IMR-90 (cell line): ENCODE results near the gene PLXNA4. TPM values are rescaled to one million over a fixed set of nuclear protein-coding genes. Genes with fewer than 3 reads are reported as not detected.

Source experiments
- ATAC-seq: fragments of 200-7000 bp; cut with Tn5 transposase; 2 replicates; pipeline ENCODE4 v1.9.1; 2020; ENCODE audit warnings: low read depth, mild to moderate bottlenecking, moderate library complexity
- BruUV-seq: library from RNA; stranded (reverse); fragments of 400-500 nt; replicated peaks from 2 replicates; lab custom pipeline; 2021; lab: Mats Ljungman, UMichigan
- CTCF ChIA-PET: fragments of 300-600 bp; formaldehyde crosslinking; extraction: SDS; loops from one replicate; lab custom pipeline; 2021; ENCODE audit warnings: antibody characterized with exemption; lab: Yijun Ruan, JAX
- POLR2A ChIA-PET: fragments of 300-600 bp; sonication (Branson Sonifier 250); formaldehyde crosslinking; loops from one replicate; lab custom pipeline; 2022; ENCODE audit warnings: antibody characterized with exemption; ENCODE audit not compliant: unreplicated experiment; lab: Charles Lee
- DNase-seq: peaks from one replicate; pipeline ENCODE4 v3.0.0; 2013
- H2AFZ ChIP-seq: replicated peaks from 2 replicates; pipeline ENCODE3; 2013; ENCODE audit warnings: low read length, mild to moderate bottlenecking; ENCODE audit not compliant: poor library complexity
- H2AK5ac ChIP-seq: 2 replicates; pipeline ENCODE4 v1.6.1; 2013; ENCODE audit warnings: low read depth, low read length, inconsistent platforms
- H2AK9ac ChIP-seq: replicated peaks from 2 replicates; pipeline ENCODE3; 2013; ENCODE audit warnings: mild to moderate bottlenecking, low read depth, low read length, moderate library complexity; ENCODE audit not compliant: poor library complexity
- H2BK120ac ChIP-seq: 2 replicates; pipeline ENCODE4 v1.6.1; 2013; ENCODE audit warnings: low read depth, low read length, inconsistent platforms
- H2BK15ac ChIP-seq: 3 replicates; pipeline ENCODE4 v1.6.1; 2013; ENCODE audit warnings: low read depth, low read length, inconsistent platforms
- H2BK20ac ChIP-seq: 2 replicates; pipeline ENCODE4 v1.6.1; 2013; ENCODE audit warnings: low read depth, mild to moderate bottlenecking, inconsistent platforms, low read length, moderate library complexity
- H2BK5ac ChIP-seq: 2 replicates; pipeline ENCODE4 v1.6.1; 2013; ENCODE audit warnings: mild to moderate bottlenecking, low read depth, low read length, inconsistent platforms; ENCODE audit not compliant: poor library complexity, severe bottlenecking
- H3K14ac ChIP-seq: replicated peaks from 2 replicates; pipeline ENCODE4 v1.6.1; 2013; ENCODE audit warnings: low read depth, low read length, inconsistent platforms
- H3K18ac ChIP-seq: 2 replicates; pipeline ENCODE4 v1.6.1; 2013; ENCODE audit warnings: low read depth, low read length, control low read depth
- H3K23ac ChIP-seq: 2 replicates; pipeline ENCODE4 v1.6.1; 2013; ENCODE audit warnings: low read depth, low read length, inconsistent platforms
- H3K27ac ChIP-seq: 2 replicates; pipeline ENCODE4 v1.5.1; 2013; ENCODE audit warnings: mild to moderate bottlenecking, control low read depth, low read length; ENCODE audit not compliant: insufficient read depth
- H3K27me3 ChIP-seq: 2 replicates; pipeline ENCODE4 v1.6.1; 2013; ENCODE audit warnings: low read length; ENCODE audit not compliant: control insufficient read depth, insufficient read depth
- H3K36me3 ChIP-seq: 2 replicates; pipeline ENCODE4 v1.6.1; 2013; ENCODE audit warnings: low read length, mixed read lengths; ENCODE audit not compliant: control insufficient read depth, insufficient read depth
- H3K4ac ChIP-seq: 2 replicates; pipeline ENCODE4 v1.6.1; 2013; ENCODE audit warnings: low read depth, low read length, inconsistent platforms
- H3K4me1 ChIP-seq: 2 replicates; pipeline ENCODE4 v1.6.1; 2013; ENCODE audit warnings: low read length, mixed read lengths; ENCODE audit not compliant: control insufficient read depth, insufficient read depth
- H3K4me2 ChIP-seq: 2 replicates; pipeline ENCODE4 v1.6.1; 2013; ENCODE audit warnings: low read depth, mild to moderate bottlenecking, control low read depth, low read length, moderate library complexity
- H3K4me3 ChIP-seq: 2 replicates; pipeline ENCODE4 v1.5.1; 2013; ENCODE audit warnings: low read depth, mild to moderate bottlenecking, control low read depth, low read length, moderate library complexity; ENCODE audit not compliant: insufficient read depth
- H3K56ac ChIP-seq: 2 replicates; pipeline ENCODE4 v1.6.1; 2013; ENCODE audit warnings: low read length, inconsistent platforms; ENCODE audit not compliant: insufficient read depth; ENCODE audit errors: extremely low read depth
- H3K79me1 ChIP-seq, 2 experiments: 2 replicates each; pipeline ENCODE4 v1.6.1; 2013; ENCODE audit warnings: low read length in 2 of 2, inconsistent platforms in 1 of 2, low read depth in 1 of 2
- H3K9ac ChIP-seq: 2 replicates; pipeline ENCODE4 v1.6.1; 2013; ENCODE audit warnings: low read depth, low read length, control low read depth
- H3K9me1 ChIP-seq: 2 replicates; pipeline ENCODE4 v1.6.1; 2013; ENCODE audit warnings: low read length, inconsistent platforms; ENCODE audit not compliant: insufficient read depth
- H3K9me3 ChIP-seq: 2 replicates; pipeline ENCODE4 v1.6.1; 2013; ENCODE audit warnings: low read length; ENCODE audit not compliant: control insufficient read depth, insufficient read depth
- H4K20me1 ChIP-seq: 2 replicates; pipeline ENCODE4 v1.6.1; 2013; ENCODE audit warnings: low read length, inconsistent platforms; ENCODE audit not compliant: insufficient read depth
- H4K5ac ChIP-seq: 2 replicates; pipeline ENCODE4 v1.6.1; 2013; ENCODE audit warnings: mild to moderate bottlenecking, low read depth, low read length, control low read depth
- H4K8ac ChIP-seq, 2 experiments: 2 replicates each; pipeline ENCODE4 v1.6.1; 2013; ENCODE audit warnings: low read depth in 2 of 2, low read length in 2 of 2, control low read depth in 1 of 2, inconsistent platforms in 1 of 2
- H4K91ac ChIP-seq: 2 replicates; pipeline ENCODE4 v1.6.1; 2013; ENCODE audit warnings: low read depth, low read length, inconsistent platforms; ENCODE audit not compliant: insufficient read depth
- CHD1 ChIP-seq: IDR thresholded peaks from 2 replicates; pipeline ENCODE4 v1.6.1; 2012; ENCODE audit warnings: low read depth, low read length, improper control_type of control experiment
- RAD21 ChIP-seq: IDR thresholded peaks from 2 replicates; pipeline ENCODE4 v1.6.1; 2012; ENCODE audit warnings: low read length, improper control_type of control experiment
- RFX5 ChIP-seq: IDR thresholded peaks from 2 replicates; pipeline ENCODE4 v1.8.0; 2012; ENCODE audit warnings: low read depth, mild to moderate bottlenecking, low read length, moderate library complexity
- SMC3 ChIP-seq: fragments of 150-350 bp; IDR thresholded peaks from 2 replicates; pipeline ENCODE4 v1.6.1; 2016; ENCODE audit warnings: low read depth, mild to moderate bottlenecking, antibody characterized with exemption, low read length, moderate library complexity
- WGBS, 2 experiments: methylation state at CpG; one replicate each; pipeline versions ENCODE4 v1.1.5 to v1.1.7; 2013; ENCODE audit warnings: missing lambda C conversion rate in 2 of 2; ENCODE audit not compliant: insufficient read length in 1 of 2; ENCODE audit errors: extremely low coverage in 2 of 2; 5-methylcytosine and 5-hydroxymethylcytosine counted together
- dilution Hi-C: fragments of 300-500 bp; cut with HindIII; formaldehyde crosslinking; loops from one replicate; pipeline ENCODE4 v1.14.3; 2018; ENCODE audit warnings: low sequenced_read_pairs; ENCODE audit not compliant: unreplicated experiment
- in situ Hi-C: fragments of 300-500 bp; cut with MboI; formaldehyde crosslinking; loops from 3 replicates; pipeline ENCODE4 v1.14.3; 2019; ENCODE audit warnings: low sequenced_read_pairs, inconsistent platforms, mixed read lengths
- intact Hi-C: fragments of 100-400 bp; cut with micrococcal nuclease; formaldehyde crosslinking; loops from 2 replicates; pipeline ENCODE4 v1.10.0; 2022
- polyA plus RNA-seq, 3 experiments: library from polyadenylated mRNA; depleted of rRNA; stranded (reverse); fragments of >200 nt; gene quantifications; 2 replicates each; pipeline ENCODE4 v1.2.3, GENCODE V29; 2012; ENCODE audit warnings: low replicate concordance in 1 of 3
- total RNA-seq: library from RNA; depleted of rRNA; stranded (reverse); fragments of >200 nt; gene quantifications from 2 replicates; pipeline ENCODE4 v1.2.3, GENCODE V29; 2012

PLXNA4 gene
- total and polyA plus RNA-seq, 2 of the 4 experiments (the other 2 are of a cell fraction) = under 0.01 TPM

- H3K56ac ChIP-seq = no peak overlapping the region
- ChIA-PET POLR2A (no interaction called here), CTCF (interaction anchor here (0.7 kb wide), 1 partner anchor 266 kb away, joined by 3 read pairs; no protein-coding TSS in a partner anchor)
- H4K20me1 ChIP-seq = no peaks in the 10 kb centered on the region; the same call in 1 of the 2 replicates
- in situ Hi-C loops (loop anchor here (25.0 kb wide), 1 partner anchor 623 kb away; no protein-coding TSS in a partner anchor), dilution Hi-C loops (no loop called here), intact Hi-C loops (loop anchor here (5.0 kb wide), 1 partner anchor 757 kb away; no protein-coding TSS in a partner anchor)
- no peaks in the 10 kb centered on the region for H3K79me1 ChIP-seq
- no peak overlapping the region for H3K4me3 ChIP-seq
- H2BK15ac ChIP-seq = no peak overlapping the region
- H2AK9ac ChIP-seq = no peak overlapping the region
- no peak overlapping the region for H2BK120ac ChIP-seq
- H3K23ac ChIP-seq = no peak overlapping the region
- BruUV-seq = no TSS peak
- H3K18ac ChIP-seq = no peak overlapping the region
- H3K14ac ChIP-seq = no peak overlapping the region
- DNase-seq (no peak), ATAC-seq (no peak)
- H3K4me2 ChIP-seq = no peak overlapping the region
- no peak overlapping the region for H3K4ac ChIP-seq
- no peak overlapping the region for H3K27ac ChIP-seq
- no peak overlapping the region for H2AK5ac ChIP-seq
- H2BK20ac ChIP-seq = no peak overlapping the region
- no peak overlapping the region for H2AFZ ChIP-seq
- H2BK5ac ChIP-seq = no peak overlapping the region
- no peak overlapping the region for H4K8ac ChIP-seq
- no peaks in the 10 kb centered on the region for H3K36me3 ChIP-seq
- no peak overlapping the region for H4K91ac ChIP-seq
- WGBS, 2 experiments = 76% methylated on average over 2 of the region's 7 CpGs; no CpG with 5 or more reads in 1 of the 2 experiments
- TF ChIP-seq RAD21 (no peak), SMC3 (no peak), CHD1 (no peak), RFX5 (no peak)
- H3K9ac ChIP-seq = no peak overlapping the region
- no peaks in the 10 kb centered on the region; the same call in 1 of the 2 replicates for H3K27me3 ChIP-seq
- H3K9me1 ChIP-seq = no peaks in the 10 kb centered on the region
- no peaks in the 10 kb centered on the region for H3K9me3 ChIP-seq
- H3K4me1 ChIP-seq = no peaks in the 10 kb centered on the region
- no peak overlapping the region for H4K5ac ChIP-seq
Measured at GRCh38 chr7:132584796-132585494, 8.7 kb upstream of the PLXNA4 start.
